G401 (cell line): Measurements from ENCODE around the gene SH3D19. TPM values are rescaled to one million over a fixed set of nuclear protein-coding genes. Genes with fewer than 3 reads are reported as not detected.

ENCODE experiments used
- DNase-seq: peaks from one replicate; pipeline ENCODE4 v3.0.0-alpha.2; 2015; ENCODE audit warnings: low spot score
- in situ Hi-C: cut with HindIII; loops from 2 replicates; pipeline ENCODE4 v1.10.0; 2016; ENCODE audit warnings: low sequenced_read_pairs, mixed read lengths
- total RNA-seq: library from RNA; depleted of rRNA; stranded (reverse); fragments of >200 nt; shearing (Covaris generic); gene quantifications from 2 replicates; pipeline ENCODE4 v1.2.3, GENCODE V29; 2014; rRNA removed

Gene SH3D19
- 17.7 and 23.3 TPM in 2 replicates for total RNA-seq

DNA sequence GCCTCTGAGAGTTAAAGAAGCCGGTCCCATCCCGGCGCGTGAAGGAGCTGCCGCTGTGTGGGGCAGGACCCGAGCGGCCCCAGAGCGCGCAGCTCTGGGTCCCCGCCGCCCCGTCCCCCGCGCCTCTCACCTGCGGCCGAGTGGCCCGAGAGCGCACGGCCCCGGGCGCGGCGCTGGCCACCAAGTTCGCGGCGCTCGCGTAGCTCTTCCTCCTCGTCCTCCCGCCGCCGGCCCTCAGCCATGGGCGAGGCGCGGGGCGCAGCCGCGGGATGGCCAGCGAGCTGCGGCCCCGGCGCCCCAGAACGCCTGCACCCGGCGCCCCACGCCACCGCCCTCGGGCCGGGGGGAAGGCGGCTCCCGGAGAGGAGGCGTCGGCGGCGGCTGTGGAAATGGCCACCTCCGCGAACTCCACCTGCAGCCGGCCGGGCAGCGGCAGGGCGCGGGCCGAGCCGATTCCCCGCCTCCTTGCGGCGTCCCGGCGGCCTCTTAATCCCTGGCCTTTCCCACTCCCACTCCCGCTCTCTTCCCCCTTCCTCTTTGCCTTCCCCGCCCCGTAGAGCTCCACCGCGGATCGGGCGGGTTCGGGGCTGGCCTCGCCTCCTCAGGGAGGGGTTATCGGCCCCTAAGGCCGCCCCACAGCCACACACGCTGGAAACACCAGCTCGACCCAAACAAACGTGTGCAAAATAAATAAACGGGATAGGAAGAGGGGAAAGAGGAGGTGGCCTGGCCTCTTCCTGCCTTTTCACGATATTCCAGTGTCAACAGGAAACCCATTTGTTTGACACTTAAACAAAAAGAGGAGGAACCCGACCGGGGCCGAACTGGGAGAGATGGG is at the start of gene SH3D19:
Gene SH3D19 (minus strand): TSS at position 495 of the 838 bp plus-strand sequence. CDS start 253 bp downstream, at position 242.
- DNase-seq = peak; percentile 73
- in situ Hi-C loops = no loop called here

DNA sequence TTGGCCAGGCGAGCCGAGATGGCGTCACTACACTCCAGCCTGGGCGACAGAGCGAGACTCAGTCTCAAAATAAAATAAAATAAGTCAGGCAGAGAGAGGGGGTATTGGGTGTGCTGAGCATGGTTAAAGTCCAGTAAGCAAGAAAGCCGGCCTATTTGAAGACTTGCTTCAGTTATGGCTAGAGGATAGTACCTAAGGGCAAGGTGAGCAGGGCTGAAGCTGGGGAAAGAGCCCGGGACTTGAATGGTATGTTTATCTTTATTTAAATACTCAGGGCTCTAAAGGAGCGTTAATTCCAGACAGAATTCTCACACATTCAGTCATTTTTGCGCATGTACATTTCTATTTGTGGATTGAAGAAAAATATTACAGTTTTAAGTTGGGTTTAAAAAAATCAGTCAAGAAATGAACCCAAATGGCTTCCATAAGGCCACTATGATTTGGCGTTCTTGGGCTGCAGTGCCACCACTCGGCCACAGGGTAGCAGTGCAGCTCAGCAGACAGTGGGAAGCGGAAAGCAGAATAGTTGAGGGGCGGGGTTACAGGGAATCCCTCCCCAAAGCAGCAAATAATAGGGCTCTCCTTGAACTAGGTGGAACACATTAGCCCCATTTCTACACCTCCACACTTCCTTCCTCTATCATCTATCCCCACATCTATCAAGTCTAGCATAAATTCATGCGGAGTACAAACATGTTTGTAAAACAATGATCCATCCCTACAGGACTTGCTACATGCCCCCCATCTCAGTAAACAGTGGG is 37.2 kb upstream of the SH3D19 start:
- in situ Hi-C loops = no loop called here
- DNase-seq = peak; percentile 77

DNA sequence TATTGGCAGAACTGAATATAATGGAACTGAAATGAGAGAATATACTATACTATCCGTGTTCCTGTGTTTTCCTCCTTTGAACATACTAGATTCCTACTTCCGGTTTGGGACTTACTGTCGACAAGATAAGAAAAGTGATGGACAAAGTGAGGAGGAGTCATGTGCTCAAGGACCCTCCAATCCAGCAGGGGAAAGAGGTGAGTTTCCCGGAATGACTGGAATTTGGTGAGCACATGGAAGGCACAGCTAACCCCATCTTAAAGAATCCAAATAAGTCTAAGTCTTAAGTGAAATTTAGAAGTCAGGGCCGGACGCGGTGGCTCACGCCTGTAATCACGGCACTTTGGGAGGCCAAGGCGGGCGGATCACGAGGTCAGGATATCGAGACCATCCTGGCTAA is 36.6 kb upstream of the SH3D19 start:
- in situ Hi-C loops = no loop called here
- no peak for DNase-seq

DNA sequence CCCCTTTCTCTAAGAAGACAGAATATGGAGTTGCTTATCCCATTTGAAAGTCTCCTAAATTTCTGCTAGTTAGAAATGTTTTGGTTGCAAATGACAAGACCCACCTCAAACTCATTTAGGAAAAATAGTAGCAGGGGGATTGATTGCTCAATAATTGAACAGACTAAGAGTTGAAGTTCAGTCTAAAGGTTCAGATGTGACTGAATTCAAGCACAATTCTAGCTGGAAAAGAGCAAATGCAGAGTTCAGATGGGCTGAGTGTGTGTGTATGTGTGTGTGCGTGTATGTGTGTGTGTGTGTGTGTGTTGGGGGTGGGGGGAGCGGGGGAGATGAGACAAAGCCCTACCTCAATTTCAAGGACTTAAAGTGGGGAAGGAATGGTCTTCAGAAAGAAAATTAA is 35.7 kb upstream of the SH3D19 start:
- no peak for DNase-seq
- in situ Hi-C loops = no loop called here

DNA sequence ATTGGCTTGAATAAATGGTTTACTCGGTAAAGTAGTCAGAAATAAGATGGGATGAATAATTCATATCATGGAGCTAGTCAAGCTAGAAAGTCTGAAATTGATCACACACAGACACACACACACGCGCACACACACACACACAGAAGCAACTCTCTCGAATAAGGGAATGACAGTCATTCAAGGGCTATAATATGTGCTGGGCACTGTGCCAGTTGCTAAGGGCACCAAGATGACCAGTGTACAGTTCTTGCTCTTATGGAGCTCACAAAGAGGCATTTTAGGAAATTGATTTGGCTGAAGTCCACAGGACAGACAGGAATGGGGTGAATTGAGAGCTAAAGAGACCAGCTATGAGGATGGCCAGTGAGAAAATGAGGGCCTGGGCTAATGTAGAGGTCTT is 34.2 kb upstream of the SH3D19 start:
- in situ Hi-C loops = no loop called here
- DNase-seq = no peak

DNA sequence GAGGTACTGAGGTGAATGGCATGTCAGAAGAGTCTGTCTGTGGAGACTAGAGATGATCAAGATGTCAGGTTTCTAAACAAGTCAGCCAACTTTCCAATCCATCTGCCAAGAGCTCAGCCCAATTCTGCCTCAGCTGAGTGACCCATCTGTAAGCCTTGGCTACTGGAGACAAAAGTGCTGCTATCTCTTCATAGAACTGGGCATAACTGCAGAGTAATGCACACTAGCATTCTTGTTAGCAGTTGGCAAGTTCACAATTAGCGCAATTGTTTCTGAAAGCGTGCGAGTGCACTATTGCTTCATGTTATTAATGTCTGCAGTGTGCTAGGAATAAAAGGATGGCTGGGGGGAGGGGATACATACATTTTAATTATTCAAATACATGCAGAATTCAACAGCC is 32.9 kb upstream of the SH3D19 start:
- in situ Hi-C loops = no loop called here
- peak; percentile 55 for DNase-seq

GRCh38 chr4:151356510-151356909 is 31.1 kb upstream of the SH3D19 start:
- in situ Hi-C loops = no loop called here
- DNase-seq = no peak

GRCh38 chr4:151355155-151355554 is 29.8 kb upstream of the SH3D19 start:
- in situ Hi-C loops = no loop called here
- DNase-seq = no peak

GRCh38 chr4:151347490-151348235 is 22.3 kb upstream of the SH3D19 start:
- DNase-seq = no peak
- in situ Hi-C loops = no loop called here

GRCh38 chr4:151344948-151345347 is 19.5 kb upstream of the SH3D19 start:
- in situ Hi-C loops = no loop called here
- DNase-seq = no peak

- in situ Hi-C loops = no loop called here
These were observed 15.5 kb upstream of the SH3D19 start for GRCh38 chr4:151340751-151341385.

GRCh38 chr4:151339467-151339866 is 14.1 kb upstream of the SH3D19 start:
- in situ Hi-C loops = no loop called here
- DNase-seq = no peak

More at GRCh38 chr4:151340751-151341385, 15.5 kb upstream of the SH3D19 start:
- DNase-seq = no peak

DNA sequence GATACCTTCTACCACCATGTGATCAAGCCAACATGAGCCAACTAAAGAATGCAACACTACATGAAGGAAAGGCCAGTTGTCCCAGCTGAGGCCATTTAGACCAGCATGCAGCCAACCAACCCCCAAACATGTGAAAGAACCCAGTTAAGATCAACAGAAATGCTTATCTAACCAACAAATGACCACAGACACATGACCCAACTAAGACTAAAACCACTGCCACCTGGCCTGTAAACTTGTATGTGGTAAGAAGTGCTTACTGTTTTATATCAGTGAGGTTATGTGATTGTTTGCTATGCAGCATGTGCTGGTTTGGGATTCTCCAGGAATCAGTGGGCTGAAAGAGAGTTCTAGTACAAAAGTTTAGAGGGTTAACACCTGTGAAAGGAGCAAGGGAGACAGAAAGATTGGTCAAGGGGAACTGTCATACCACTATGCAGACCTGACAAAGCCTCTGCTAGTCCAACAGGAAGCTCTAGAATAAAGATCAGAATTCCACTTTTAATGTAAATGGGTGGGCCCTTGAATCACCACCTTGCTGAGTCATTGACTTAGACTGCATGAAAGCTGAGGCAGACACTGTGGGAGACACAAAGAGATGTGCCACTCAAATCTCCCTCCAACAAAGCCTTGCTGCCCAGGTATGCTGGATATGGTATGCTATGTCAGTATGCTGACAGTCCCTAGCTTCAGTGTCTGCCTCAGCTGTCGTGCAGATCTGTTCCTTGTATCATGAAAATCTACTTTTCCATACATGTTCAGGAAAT is 6.1 kb upstream of the SH3D19 start:
- no peak for DNase-seq
- in situ Hi-C loops = no loop called here

- DNase-seq = no peak
- in situ Hi-C loops = no loop called here
These were observed 4.0 kb upstream of the SH3D19 start for GRCh38 chr4:151329217-151330007.

GRCh38 chr4:151325949-151326246 is 493 bp upstream of the SH3D19 start:
- in situ Hi-C loops = no loop called here

DNA sequence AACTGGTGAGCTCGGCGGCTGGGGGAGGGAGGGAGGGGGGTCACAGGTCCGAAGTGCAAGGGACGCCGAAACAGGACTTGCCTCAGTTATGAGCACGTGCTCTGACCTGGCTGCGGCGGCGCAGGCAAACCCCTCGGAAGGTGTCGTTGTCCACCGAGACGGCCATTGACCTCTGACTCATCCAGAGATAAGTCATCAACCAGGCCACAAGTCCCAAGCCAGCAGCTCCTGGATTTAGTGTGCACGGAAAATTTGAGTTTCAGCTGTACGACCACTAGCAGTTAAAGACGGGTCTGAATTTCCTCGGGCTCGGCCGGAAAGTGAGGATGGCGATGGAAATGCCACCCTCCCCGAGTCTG is 674 bp downstream of the SH3D19 start:
- peak; percentile 61 for DNase-seq
- in situ Hi-C loops = no loop called here

More at GRCh38 chr4:151325949-151326246, 493 bp upstream of the SH3D19 start:
- no peak for DNase-seq

GRCh38 chr4:151324124-151324751 is 1.2 kb downstream of the SH3D19 start:
- peak; percentile 46 for DNase-seq
- in situ Hi-C loops = no loop called here

GRCh38 chr4:151323667-151324066 is 1.7 kb downstream of the SH3D19 start:
- in situ Hi-C loops = no loop called here
- peak; percentile 37 for DNase-seq
